Brain pericyte (primary cell): ENCODE data around the gene SEMA4D.

ENCODE experiments used
- DNase-seq: peaks from one replicate; pipeline ENCODE4 v3.0.0-alpha.2; 2012; ENCODE audit warnings: low read depth, low spot score

Gene SEMA4D

GRCh38 chr9:89431930-89432725 is 65.8 kb downstream of the SEMA4D start:
- no peak for DNase-seq

GRCh38 chr9:89430995-89431394 is 66.9 kb downstream of the SEMA4D start:
- no peak for DNase-seq

- no peak for DNase-seq
Observed at GRCh38 chr9:89428901-89429890, 68.7 kb downstream of the SEMA4D start.

GRCh38 chr9:89428222-89428761 is 69.6 kb downstream of the SEMA4D start:
- DNase-seq, result no peak

- DNase-seq, result no peak
Observed at GRCh38 chr9:89427621-89428221, 70.2 kb downstream of the SEMA4D start.

GRCh38 chr9:89426384-89426961 is 71.4 kb downstream of the SEMA4D start:
- DNase-seq, result no peak

GRCh38 chr9:89425921-89426383 is 72.0 kb downstream of the SEMA4D start:
- no peak for DNase-seq

- DNase-seq, result no peak
Observed at GRCh38 chr9:89425024-89425805, 72.7 kb downstream of the SEMA4D start.

GRCh38 chr9:89422151-89422975 is 75.5 kb downstream of the SEMA4D start:
- no peak for DNase-seq

- no peak for DNase-seq
Observed at GRCh38 chr9:89421595-89421994, 76.3 kb downstream of the SEMA4D start.

GRCh38 chr9:89420397-89421178 is 77.3 kb downstream of the SEMA4D start:
- DNase-seq, result no peak

- DNase-seq, result no peak
Observed at GRCh38 chr9:89419978-89420394, 77.9 kb downstream of the SEMA4D start.

- no peak for DNase-seq
Observed at GRCh38 chr9:89418882-89419640, 78.9 kb downstream of the SEMA4D start.

- DNase-seq, result no peak
Observed at GRCh38 chr9:89418474-89418845, 79.5 kb downstream of the SEMA4D start.

GRCh38 chr9:89417832-89418473 is 80.0 kb downstream of the SEMA4D start:
- no peak for DNase-seq

GRCh38 chr9:89414670-89415324 is 83.1 kb downstream of the SEMA4D start:
- no peak for DNase-seq
